ENCODE results near the gene SH2D1A. TPM values are rescaled to one million over a fixed set of nuclear protein-coding genes. Genes with fewer than 3 reads are reported as not detected.

The SH2D1A gene
- total and polyA plus RNA-seq, 11 donors: 0.04 to 3.4 (median 0.42) TPM; not detected in 7

- no peak overlapping the region for H3K27ac ChIP-seq
- DNase-seq: no peak
- no peak for TF ChIP-seq CTCF (IDR thresholded peaks at IDR 0.05)
- TF ChIP-seq POLR2A (IDR thresholded peaks at IDR 0.05): no peak
Measured at GRCh38 chrX:124335598-124335997, 10.8 kb upstream of the SH2D1A start.

GRCh38 chrX:124337916-124338315, 8.4 kb upstream of the SH2D1A start:
- 15 to 45% (median 34%) methylated on average over 1 of the region's 1 CpG for WGBS, 4 donors
- intact Hi-C loops (cut with DNase I): no loop called here
- Histone ChIP-seq H3K4me1 (no peaks in the 10 kb centered on the region), H3K4me3 (no peak overlapping the region), H3K36me3 (no peaks in the 10 kb centered on the region), H3K27me3 (peaks cover 0 to 3% (median 0%) of the 10 kb centered on the region in 9 donors), H3K27ac (no peak overlapping the region), H3K9me3 (no peaks in the 10 kb centered on the region)
- DNase-seq: no peak
- TF ChIP-seq CTCF (IDR thresholded peaks at IDR 0.05) (no peak), POLR2A (IDR thresholded peaks at IDR 0.05) (no peak)
- ATAC-seq: no peak

More at GRCh38 chrX:124335598-124335997, 10.8 kb upstream of the SH2D1A start:
- no peaks in the 10 kb centered on the region for H3K9me3 ChIP-seq
- H3K27me3 ChIP-seq: peaks cover 0 to 3% (median 0%) of the 10 kb centered on the region in 9 donors
- WGBS, 4 donors: 25 to 55% (median 40%) methylated on average over 1 of the region's 1 CpG
- no peak for ATAC-seq
- H3K4me3 ChIP-seq: no peak overlapping the region
- H3K36me3 ChIP-seq: no peaks in the 10 kb centered on the region
- no peaks in the 10 kb centered on the region for H3K4me1 ChIP-seq
- intact Hi-C loops (cut with DNase I): no loop called here

GRCh38 chrX:124338733-124339514, 7.4 kb upstream of the SH2D1A start:
- 82 to 91% (median 86%) methylated on average over 6 of the region's 6 CpGs for WGBS, 4 donors
- H3K4me3 ChIP-seq: no peak overlapping the region
- no peak for ATAC-seq
- DNase-seq: no peak
- no peaks in the 10 kb centered on the region for H3K9me3 ChIP-seq
- H3K27ac ChIP-seq: no peak overlapping the region
- H3K4me1 ChIP-seq: no peaks in the 10 kb centered on the region
- intact Hi-C loops (cut with DNase I): no loop called here
- TF ChIP-seq CTCF (IDR thresholded peaks at IDR 0.05) (no peak), POLR2A (IDR thresholded peaks at IDR 0.05) (no peak)
- no peaks in the 10 kb centered on the region for H3K36me3 ChIP-seq
- peaks cover 0 to 3% (median 0%) of the 10 kb centered on the region in 9 donors for H3K27me3 ChIP-seq

GRCh38 chrX:124341396-124342132, 4.8 kb upstream of the SH2D1A start:
- TF ChIP-seq POLR2A (IDR thresholded peaks at IDR 0.05) (no peak), CTCF (IDR thresholded peaks at IDR 0.05) (no peak)
- H3K36me3 ChIP-seq: no peaks in the 10 kb centered on the region
- ATAC-seq (no peak), DNase-seq (no peak)
- intact Hi-C loops (cut with DNase I): no loop called here
- 54 to 69% (median 61%) methylated on average over 7 of the region's 7 CpGs for WGBS, 4 donors
- H3K4me1 ChIP-seq: no peaks in the 10 kb centered on the region
- peak overlapping the region in 1 of 12 donors; percentile 28 for H3K27ac ChIP-seq
- peaks cover 0 to 3% (median 0%) of the 10 kb centered on the region in 9 donors for H3K27me3 ChIP-seq
- no peaks in the 10 kb centered on the region for H3K9me3 ChIP-seq
- no peak overlapping the region for H3K4me3 ChIP-seq
